ENCODE data around the gene MBNL2. TPM values are rescaled to one million over a fixed set of nuclear protein-coding genes. Genes with fewer than 3 reads are reported as not detected.

The MBNL2 gene
- total RNA-seq, 1 donor from 2014 or later = 43.7 TPM

- peak overlapping the region; percentile 81 for H3K4me3 Mint-ChIP-seq
- peaks cover 53% of the 10 kb centered on the region for H3K36me3 Mint-ChIP-seq
- DNase-seq (ENCODE audit: extremely low spot score, unreplicated experiment) = no peak
- peak overlapping the region; percentile 78 for H3K27ac Mint-ChIP-seq
- no peak for TF ChIP-seq CTCF (conservative IDR thresholded peaks at IDR 0.05)
- no peaks in the 10 kb centered on the region for H3K27me3 Mint-ChIP-seq
- peaks cover 63% of the 10 kb centered on the region for H3K4me1 Mint-ChIP-seq (ENCODE audit: unreplicated experiment)
- H3K9me3 Mint-ChIP-seq = peaks cover 10% of the 10 kb centered on the region
These were observed 12.6 kb downstream of the MBNL2 start for GRCh38 chr13:97234742-97235141.

- Mint-ChIP-seq H3K9me3 (peaks cover 10% of the 10 kb centered on the region), H3K4me3 (peak overlapping the region; percentile 81), H3K36me3 (peaks cover 48% of the 10 kb centered on the region), H3K27me3 (no peaks in the 10 kb centered on the region), H3K4me1 (ENCODE audit: unreplicated experiment) (peaks cover 65% of the 10 kb centered on the region), H3K27ac (peak overlapping the region; percentile 78)
- no peak for DNase-seq (ENCODE audit: extremely low spot score, unreplicated experiment)
- no peak for TF ChIP-seq CTCF (conservative IDR thresholded peaks at IDR 0.05)
These were observed 13.6 kb downstream of the MBNL2 start for GRCh38 chr13:97235549-97236231.

- Mint-ChIP-seq H3K4me1 (ENCODE audit: unreplicated experiment) (peaks cover 71% of the 10 kb centered on the region), H3K9me3 (peaks cover 6% of the 10 kb centered on the region)
These were observed 15.3 kb downstream of the MBNL2 start for GRCh38 chr13:97237388-97237787.

GRCh38 chr13:97238432-97238831, 16.3 kb downstream of the MBNL2 start:
- H3K27ac Mint-ChIP-seq = peak overlapping the region; percentile 2
- no peak overlapping the region for H3K4me3 Mint-ChIP-seq
- H3K27me3 Mint-ChIP-seq = no peaks in the 10 kb centered on the region
- H3K4me1 Mint-ChIP-seq (ENCODE audit: unreplicated experiment) = peaks cover 78% of the 10 kb centered on the region
- peaks cover 6% of the 10 kb centered on the region for H3K9me3 Mint-ChIP-seq
- no peak for TF ChIP-seq CTCF (conservative IDR thresholded peaks at IDR 0.05)
- H3K36me3 Mint-ChIP-seq = peaks cover 45% of the 10 kb centered on the region
- no peak for DNase-seq (ENCODE audit: extremely low spot score, unreplicated experiment)

More at GRCh38 chr13:97237388-97237787, 15.3 kb downstream of the MBNL2 start:
- Mint-ChIP-seq H3K36me3 (peaks cover 44% of the 10 kb centered on the region), H3K27me3 (no peaks in the 10 kb centered on the region), H3K27ac (no peak overlapping the region), H3K4me3 (no peak overlapping the region)
- DNase-seq (ENCODE audit: extremely low spot score, unreplicated experiment) = no peak
- no peak for TF ChIP-seq CTCF (conservative IDR thresholded peaks at IDR 0.05)

GRCh38 chr13:97238883-97239282, 16.8 kb downstream of the MBNL2 start:
- Mint-ChIP-seq H3K9me3 (peaks cover 6% of the 10 kb centered on the region), H3K4me1 (ENCODE audit: unreplicated experiment) (peaks cover 78% of the 10 kb centered on the region), H3K27ac (peak overlapping the region; percentile 2), H3K4me3 (no peak overlapping the region), H3K27me3 (no peaks in the 10 kb centered on the region), H3K36me3 (peaks cover 45% of the 10 kb centered on the region)
- no peak for TF ChIP-seq CTCF (conservative IDR thresholded peaks at IDR 0.05)
- no peak for DNase-seq (ENCODE audit: extremely low spot score, unreplicated experiment)
